HCT116 (cell line): Measurements from ENCODE around the gene IL17REL.

Source experiments
- CTCF ChIP-seq, 3 experiments: fragments of 200-600 bp in 1 of 3; sonication (generic) in 1 of 3; IDR thresholded peaks in 2 of 3; conservative IDR thresholded peaks in 1 of 3; 2 replicates each; pipeline ENCODE4 v1.5.1; 2012 to 2017; ENCODE audit warnings: low read depth in 2 of 3, low read length in 2 of 3, antibody characterized with exemption in 1 of 3, borderline replicate concordance in 1 of 3, control low read depth in 1 of 3, mild to moderate bottlenecking in 1 of 3, mixed read lengths in 1 of 3, mixed run types in 1 of 3, moderate library complexity in 1 of 3; ENCODE audit not compliant: insufficient read depth in 1 of 3
- ELF1 ChIP-seq: IDR thresholded peaks from 2 replicates; pipeline ENCODE4 v1.6.1; 2012; ENCODE audit warnings: low read depth, borderline replicate concordance
- EZH2 ChIP-seq: fragments of 200-600 bp; sonication (generic); IDR thresholded peaks from 2 replicates; pipeline ENCODE4 v1.6.1; 2017; ENCODE audit warnings: antibody characterized with exemption, mixed run types
- POLR2A ChIP-seq: IDR thresholded peaks from 2 replicates; pipeline ENCODE4 v1.7.0; 2011; ENCODE audit warnings: borderline replicate concordance; ENCODE audit not compliant: insufficient read depth, insufficient read length; ENCODE audit errors: extremely low read depth
- POLR2AphosphoS5 ChIP-seq: IDR thresholded peaks from 2 replicates; pipeline ENCODE4 v1.6.1; 2011; ENCODE audit warnings: mild to moderate bottlenecking, low read depth, low read length, moderate library complexity
- RAD21 ChIP-seq: IDR thresholded peaks from 2 replicates; pipeline ENCODE4 v1.6.1; 2012; ENCODE audit warnings: low read depth, mild to moderate bottlenecking
- REST ChIP-seq: IDR thresholded peaks from 2 replicates; pipeline ENCODE4 v1.6.1; 2012; ENCODE audit warnings: low read depth
- ZBTB33 ChIP-seq: IDR thresholded peaks from 2 replicates; pipeline ENCODE4 v1.6.1; 2011; ENCODE audit warnings: mild to moderate bottlenecking, low read length, moderate library complexity; ENCODE audit not compliant: insufficient replicate concordance; ENCODE audit errors: extremely low read depth

GRCh38 chr22:49979587-49980264, 32.8 kb downstream of the IL17REL start:
- no peak for TF ChIP-seq EZH2
- TF ChIP-seq CTCF (IDR thresholded peaks at IDR 0.05 in 2 of 3, conservative IDR thresholded peaks at IDR 0.05 in 1 of 3; ENCODE audit: borderline replicate concordance in 1 of 3, insufficient read depth in 1 of 3, low read depth in 2 of 3, low read length in 2 of 3), result peak in 2 of 3 experiments; percentile 77 to 85; a peak in 5 of 6 replicates
- no peak for TF ChIP-seq POLR2A
- no peak for TF ChIP-seq REST
- TF ChIP-seq ELF1, result no peak
- no peak for TF ChIP-seq POLR2AphosphoS5
- peak; percentile 29; the same call in 1 of the 2 replicates for TF ChIP-seq RAD21
- no peak for TF ChIP-seq ZBTB33
